Measurements from ENCODE around the gene GTPBP8. TPM values are rescaled to one million over a fixed set of nuclear protein-coding genes. Genes with fewer than 3 reads are reported as not detected.

Gene GTPBP8
- 28.4 and 36.0 TPM in 2 replicates for total RNA-seq (2014; rRNA removed; shearing (Covaris generic); ENCODE audit: low replicate concordance)

- Histone ChIP-seq H3K36me3 (ENCODE audit: insufficient read depth, low read length) (no peaks in the 10 kb centered on the region), H3K79me2 (ENCODE audit: low read length) (peaks cover 45% of the 10 kb centered on the region), H3K9me3 (ENCODE audit: low read length) (no peaks in the 10 kb centered on the region), H4K20me1 (ENCODE audit: insufficient read depth, low read depth, low read length) (no peaks in the 10 kb centered on the region), H3K27ac (ENCODE audit: low read length) (peak within 1 kb of the TSS; percentile 48), H3K4me2 (ENCODE audit: low read depth, low read length, poor library complexity, severe bottlenecking) (peak within 1 kb of the TSS; percentile 96), H3K9ac (ENCODE audit: low read length) (peak within 1 kb of the TSS; percentile 81), H3K4me1 (ENCODE audit: low read length) (peaks cover 34% of the 10 kb centered on the region), H3K4me3 (ENCODE audit: low read length) (peak within 1 kb of the TSS; percentile 69), H2AFZ (ENCODE audit: low read length) (peak within 1 kb of the TSS; percentile 93), H3K9me2 (replicated peaks; ENCODE audit: insufficient read depth, low read length) (no peaks in the 10 kb centered on the region), H3K27me3 (ENCODE audit: low read length) (no peaks in the 10 kb centered on the region)
- DNase-seq = peak; percentile 93
Observed at GRCh38 chr3:112990672-112991602, at the start of gene GTPBP8. GTPBP8 (plus strand) TSS chr3:112990984; CDS start chr3:112991000, 16 bp downstream.

GRCh38 chr3:112948346-112948838 is 42.4 kb upstream of the GTPBP8 start:
- H3K27ac ChIP-seq (ENCODE audit: low read length) = no peak overlapping the region
- no peaks in the 10 kb centered on the region for H3K36me3 ChIP-seq (ENCODE audit: insufficient read depth, low read length)
- no peaks in the 10 kb centered on the region for H3K79me2 ChIP-seq (ENCODE audit: low read length)
- H3K9me2 ChIP-seq (replicated peaks; ENCODE audit: insufficient read depth, low read length) = no peaks in the 10 kb centered on the region
- H3K4me3 ChIP-seq (ENCODE audit: low read length) = no peak overlapping the region
- DNase-seq = no peak
- H2AFZ ChIP-seq (ENCODE audit: low read length) = no peak overlapping the region
- no peaks in the 10 kb centered on the region for H4K20me1 ChIP-seq (ENCODE audit: insufficient read depth, low read depth, low read length)
- H3K9me3 ChIP-seq (ENCODE audit: low read length) = no peaks in the 10 kb centered on the region
- H3K4me1 ChIP-seq (ENCODE audit: low read length) = no peaks in the 10 kb centered on the region
- H3K27me3 ChIP-seq (ENCODE audit: low read length) = no peaks in the 10 kb centered on the region
- H3K9ac ChIP-seq (ENCODE audit: low read length) = no peak overlapping the region
- H3K4me2 ChIP-seq (ENCODE audit: low read depth, low read length, poor library complexity, severe bottlenecking) = no peak overlapping the region

- no peaks in the 10 kb centered on the region for H3K9me2 ChIP-seq (replicated peaks; ENCODE audit: insufficient read depth, low read length)
- H3K4me2 ChIP-seq (ENCODE audit: low read depth, low read length, poor library complexity, severe bottlenecking) = no peak overlapping the region
- no peak overlapping the region for H2AFZ ChIP-seq (ENCODE audit: low read length)
- no peaks in the 10 kb centered on the region for H4K20me1 ChIP-seq (ENCODE audit: insufficient read depth, low read depth, low read length)
- no peaks in the 10 kb centered on the region for H3K36me3 ChIP-seq (ENCODE audit: insufficient read depth, low read length)
- peaks cover 3% of the 10 kb centered on the region; the same call in 1 of the 2 replicates for H3K9me3 ChIP-seq (ENCODE audit: low read length)
- no peak overlapping the region for H3K4me3 ChIP-seq (ENCODE audit: low read length)
- no peaks in the 10 kb centered on the region for H3K79me2 ChIP-seq (ENCODE audit: low read length)
- DNase-seq = no peak
- H3K9ac ChIP-seq (ENCODE audit: low read length) = no peak overlapping the region
- no peaks in the 10 kb centered on the region for H3K4me1 ChIP-seq (ENCODE audit: low read length)
- H3K27me3 ChIP-seq (ENCODE audit: low read length) = peaks cover 6% of the 10 kb centered on the region; the same call in 1 of the 2 replicates
- no peak overlapping the region for H3K27ac ChIP-seq (ENCODE audit: low read length)
Observed at GRCh38 chr3:112956351-112956750, 34.4 kb upstream of the GTPBP8 start.

- no peak for DNase-seq
- H3K4me3 ChIP-seq (ENCODE audit: low read length) = no peak overlapping the region
- H3K4me1 ChIP-seq (ENCODE audit: low read length) = no peaks in the 10 kb centered on the region
- peaks cover 3% of the 10 kb centered on the region; the same call in 1 of the 2 replicates for H3K9me3 ChIP-seq (ENCODE audit: low read length)
- no peaks in the 10 kb centered on the region for H3K36me3 ChIP-seq (ENCODE audit: insufficient read depth, low read length)
- H3K4me2 ChIP-seq (ENCODE audit: low read depth, low read length, poor library complexity, severe bottlenecking) = no peak overlapping the region
- peaks cover 6% of the 10 kb centered on the region; the same call in 1 of the 2 replicates for H3K27me3 ChIP-seq (ENCODE audit: low read length)
- no peak overlapping the region for H2AFZ ChIP-seq (ENCODE audit: low read length)
- H3K27ac ChIP-seq (ENCODE audit: low read length) = no peak overlapping the region
- H4K20me1 ChIP-seq (ENCODE audit: insufficient read depth, low read depth, low read length) = no peaks in the 10 kb centered on the region
- H3K79me2 ChIP-seq (ENCODE audit: low read length) = no peaks in the 10 kb centered on the region
- H3K9ac ChIP-seq (ENCODE audit: low read length) = no peak overlapping the region
- H3K9me2 ChIP-seq (replicated peaks; ENCODE audit: insufficient read depth, low read length) = no peaks in the 10 kb centered on the region
Observed at GRCh38 chr3:112958811-112959560, 31.8 kb upstream of the GTPBP8 start.

GRCh38 chr3:112963683-112964082 is 27.1 kb upstream of the GTPBP8 start:
- Histone ChIP-seq H4K20me1 (ENCODE audit: insufficient read depth, low read depth, low read length) (no peaks in the 10 kb centered on the region), H3K36me3 (ENCODE audit: insufficient read depth, low read length) (no peaks in the 10 kb centered on the region), H3K9me2 (replicated peaks; ENCODE audit: insufficient read depth, low read length) (no peaks in the 10 kb centered on the region), H3K9ac (ENCODE audit: low read length) (no peak overlapping the region), H3K79me2 (ENCODE audit: low read length) (no peaks in the 10 kb centered on the region), H3K27me3 (ENCODE audit: low read length) (no peaks in the 10 kb centered on the region), H3K4me3 (ENCODE audit: low read length) (no peak overlapping the region), H3K27ac (ENCODE audit: low read length) (no peak overlapping the region), H3K4me1 (ENCODE audit: low read length) (no peaks in the 10 kb centered on the region), H3K9me3 (ENCODE audit: low read length) (no peaks in the 10 kb centered on the region), H2AFZ (ENCODE audit: low read length) (no peak overlapping the region), H3K4me2 (ENCODE audit: low read depth, low read length, poor library complexity, severe bottlenecking) (no peak overlapping the region)
- DNase-seq = no peak

GRCh38 chr3:112965656-112966055 is 25.1 kb upstream of the GTPBP8 start:
- H3K9me3 ChIP-seq (ENCODE audit: low read length) = no peaks in the 10 kb centered on the region
- no peak for DNase-seq
- H3K4me2 ChIP-seq (ENCODE audit: low read depth, low read length, poor library complexity, severe bottlenecking) = no peak overlapping the region
- no peak overlapping the region for H3K27ac ChIP-seq (ENCODE audit: low read length)
- no peaks in the 10 kb centered on the region for H4K20me1 ChIP-seq (ENCODE audit: insufficient read depth, low read depth, low read length)
- no peaks in the 10 kb centered on the region for H3K9me2 ChIP-seq (replicated peaks; ENCODE audit: insufficient read depth, low read length)
- no peaks in the 10 kb centered on the region for H3K36me3 ChIP-seq (ENCODE audit: insufficient read depth, low read length)
- no peak overlapping the region for H3K9ac ChIP-seq (ENCODE audit: low read length)
- no peak overlapping the region for H2AFZ ChIP-seq (ENCODE audit: low read length)
- H3K27me3 ChIP-seq (ENCODE audit: low read length) = no peaks in the 10 kb centered on the region
- H3K4me3 ChIP-seq (ENCODE audit: low read length) = no peak overlapping the region
- no peaks in the 10 kb centered on the region for H3K4me1 ChIP-seq (ENCODE audit: low read length)
- H3K79me2 ChIP-seq (ENCODE audit: low read length) = no peaks in the 10 kb centered on the region

DNA sequence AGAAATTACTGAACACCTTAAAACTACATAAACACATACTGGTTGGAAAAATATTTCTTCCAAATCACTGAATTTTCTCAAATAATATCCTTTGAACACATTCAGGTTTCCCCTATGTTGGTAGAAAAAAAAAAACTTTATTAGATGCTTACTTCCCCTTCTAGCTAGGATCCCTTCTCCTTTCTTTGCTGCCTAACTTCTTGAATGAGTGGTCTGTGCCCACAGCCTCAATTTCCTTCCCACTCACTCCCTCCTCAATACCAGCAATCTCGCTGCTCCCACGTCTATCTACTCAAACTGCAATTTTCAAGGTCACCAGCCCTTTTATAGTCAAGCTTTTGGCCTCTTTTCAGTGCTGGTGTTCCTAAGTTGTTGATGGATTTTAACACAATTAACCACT is 24.2 kb upstream of the GTPBP8 start:
- Histone ChIP-seq H3K4me2 (ENCODE audit: low read depth, low read length, poor library complexity, severe bottlenecking) (no peak overlapping the region), H3K27ac (ENCODE audit: low read length) (no peak overlapping the region), H3K4me1 (ENCODE audit: low read length) (no peaks in the 10 kb centered on the region), H3K27me3 (ENCODE audit: low read length) (no peaks in the 10 kb centered on the region), H3K36me3 (ENCODE audit: insufficient read depth, low read length) (no peaks in the 10 kb centered on the region), H3K4me3 (ENCODE audit: low read length) (no peak overlapping the region), H2AFZ (ENCODE audit: low read length) (no peak overlapping the region), H3K9ac (ENCODE audit: low read length) (no peak overlapping the region), H3K79me2 (ENCODE audit: low read length) (no peaks in the 10 kb centered on the region), H3K9me2 (replicated peaks; ENCODE audit: insufficient read depth, low read length) (no peaks in the 10 kb centered on the region), H3K9me3 (ENCODE audit: low read length) (no peaks in the 10 kb centered on the region), H4K20me1 (ENCODE audit: insufficient read depth, low read depth, low read length) (no peaks in the 10 kb centered on the region)
- no peak for DNase-seq

DNA sequence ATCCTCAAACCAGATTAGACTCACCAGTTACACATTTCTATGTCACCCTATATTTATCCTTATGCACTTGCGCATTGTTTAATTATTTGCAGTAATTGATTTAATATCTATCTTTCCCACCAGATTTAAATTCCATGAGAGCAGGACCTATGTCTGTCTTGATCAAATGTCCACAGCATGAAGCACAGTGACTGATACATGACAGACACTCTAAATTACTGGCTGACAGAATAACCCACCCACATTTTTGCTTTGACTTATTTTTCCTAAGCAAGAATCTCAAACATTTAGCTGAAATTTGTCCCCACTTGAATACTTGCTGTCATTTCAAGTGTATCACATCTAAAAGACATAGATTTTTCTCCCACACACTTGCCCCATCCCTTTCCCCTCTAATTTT is 23.4 kb upstream of the GTPBP8 start:
- Histone ChIP-seq H3K9me2 (replicated peaks; ENCODE audit: insufficient read depth, low read length) (no peaks in the 10 kb centered on the region), H3K4me2 (ENCODE audit: low read depth, low read length, poor library complexity, severe bottlenecking) (no peak overlapping the region), H3K9me3 (ENCODE audit: low read length) (no peaks in the 10 kb centered on the region), H4K20me1 (ENCODE audit: insufficient read depth, low read depth, low read length) (no peaks in the 10 kb centered on the region), H3K79me2 (ENCODE audit: low read length) (no peaks in the 10 kb centered on the region), H3K36me3 (ENCODE audit: insufficient read depth, low read length) (no peaks in the 10 kb centered on the region), H2AFZ (ENCODE audit: low read length) (no peak overlapping the region), H3K27ac (ENCODE audit: low read length) (no peak overlapping the region), H3K9ac (ENCODE audit: low read length) (no peak overlapping the region), H3K27me3 (ENCODE audit: low read length) (no peaks in the 10 kb centered on the region), H3K4me1 (ENCODE audit: low read length) (no peaks in the 10 kb centered on the region), H3K4me3 (ENCODE audit: low read length) (no peak overlapping the region)
- DNase-seq = no peak
